HepG2 (cell line): ENCODE measurements around the gene TSKU. TPM values are rescaled to one million over a fixed set of nuclear protein-coding genes. Genes with fewer than 3 reads are reported as not detected.

ENCODE experiments used
- ATAC-seq: fragments of 200-7000 bp; cut with Tn5 transposase; 3 replicates; pipeline ENCODE4 v1.9.1; 2020; ENCODE audit warnings: mild to moderate bottlenecking, moderate library complexity
- BruUV-seq: library from RNA; stranded (reverse); fragments of 400-500 nt; replicated peaks from 2 replicates; lab custom pipeline; 2021; lab: Mats Ljungman, UMichigan
- CTCF ChIA-PET: fragments of 300-600 bp; formaldehyde crosslinking; extraction: SDS; loops from one replicate; lab custom pipeline; 2021; ENCODE audit warnings: low total read pairs, inconsistent platforms, low intra/inter-chr PET ratio; lab: Yijun Ruan, JAX
- POLR2A ChIA-PET: fragments of 350-600 bp; sonication (Branson Sonifier 250); formaldehyde crosslinking; loops from one replicate; lab custom pipeline; 2020; ENCODE audit warnings: antibody characterized with exemption, inconsistent platforms; lab: Yijun Ruan, JAX
- DNase-seq: peaks from one replicate; pipeline ENCODE4 v3.0.0-alpha.2; 2015; ENCODE audit warnings: low spot score
- FAIRE-seq: peaks from 3 replicates; lab custom pipeline; 2011; peaks lifted over from hg19 to GRCh38; lab: Jason Lieb, UNC
- H2AFZ ChIP-seq: one replicate; pipeline ENCODE4 v1.6.1; 2011; ENCODE audit warnings: low read length, inconsistent platforms
- H3K27ac ChIP-seq: fragments of 300-600 bp; 3 replicates; pipeline ENCODE4 v1.8.0; 2011; ENCODE audit warnings: mixed run types, mild to moderate bottlenecking, mixed read lengths, low read length, inconsistent platforms; ENCODE audit not compliant: insufficient read depth; ENCODE audit errors: extremely low read length
- H3K27me3 ChIP-seq, 2 experiments: fragments of 200-600 bp in 1 of 2; 2 replicates in 1 of 2; 3 replicates in 1 of 2; pipeline versions ENCODE4 v1.6.0 to v1.8.0; 2011; ENCODE audit warnings: low read length in 2 of 2, mild to moderate bottlenecking in 2 of 2, moderate library complexity in 2 of 2, inconsistent platforms in 1 of 2; ENCODE audit not compliant: insufficient read depth in 2 of 2, control insufficient read depth in 1 of 2
- H3K36me3 ChIP-seq, 2 experiments: fragments of 200-600 bp in 1 of 2; replicated peaks in 1 of 2; 2 replicates in 1 of 2; 3 replicates in 1 of 2; pipeline versions ENCODE4 v1.5.1 to v1.8.0; 2011; ENCODE audit warnings: low read length in 2 of 2, inconsistent platforms in 1 of 2; ENCODE audit not compliant: insufficient read depth in 2 of 2, control insufficient read depth in 1 of 2
- H3K4me1 ChIP-seq: 2 replicates; pipeline ENCODE4 v1.5.1; 2012; ENCODE audit warnings: low read length, inconsistent platforms; ENCODE audit not compliant: insufficient read depth
- H3K4me2 ChIP-seq: 2 replicates; pipeline ENCODE4 v1.6.0; 2011; ENCODE audit warnings: low read depth, low read length, inconsistent platforms
- H3K4me3 ChIP-seq, 3 experiments: fragments of 200-600 bp in 1 of 3; sonication (generic), shearing (Covaris generic) in 1 of 3; replicated peaks in 1 of 3; 2 replicates each; pipeline ENCODE4 v1.5.1; 2011 to 2016; ENCODE audit warnings: low read length in 3 of 3, inconsistent platforms in 2 of 3, low read depth in 2 of 3, mild to moderate bottlenecking in 2 of 3, control low read depth in 1 of 3, mixed read lengths in 1 of 3; ENCODE audit not compliant: insufficient read depth in 1 of 3
- H3K79me2 ChIP-seq: one replicate; pipeline ENCODE4 v1.6.1; 2011; ENCODE audit warnings: low read length, inconsistent platforms; ENCODE audit not compliant: insufficient read depth
- H3K9ac ChIP-seq: 2 replicates; pipeline ENCODE4 v1.6.0; 2011; ENCODE audit warnings: mild to moderate bottlenecking, low read depth, low read length, inconsistent platforms; ENCODE audit not compliant: insufficient read depth
- H3K9me3 ChIP-seq: 2 replicates; pipeline ENCODE4 v1.5.1; 2012; ENCODE audit warnings: mild to moderate bottlenecking, low read length
- H4K20me1 ChIP-seq: 2 replicates; pipeline ENCODE4 v1.6.0; 2011; ENCODE audit warnings: inconsistent platforms, mild to moderate bottlenecking, low read length, moderate library complexity; ENCODE audit not compliant: insufficient read depth
- BHLHE40 ChIP-seq: IDR thresholded peaks from 2 replicates; pipeline ENCODE4 v1.6.1; 2011; ENCODE audit warnings: low read length, improper control_type of control experiment
- POLR2AphosphoS5 ChIP-seq: IDR thresholded peaks from 2 replicates; pipeline ENCODE4 v1.6.1; 2012; ENCODE audit warnings: low read depth, low read length
- RBM22 ChIP-seq: fragments of 200-400 bp; formaldehyde crosslinking; optimal IDR thresholded peaks from 2 replicates; pipeline ENCODE3; 2017; ENCODE audit warnings: mild to moderate bottlenecking, low read length, moderate library complexity
- SNAI1 ChIP-seq: sonication (generic); formaldehyde crosslinking; IDR thresholded peaks from 2 replicates; pipeline ENCODE4 v1.5.0; 2020; ENCODE audit warnings: mild to moderate bottlenecking, missing genetic modification reagents, borderline replicate concordance
- SYNCRIP ChIP-seq: fragments of 200-400 bp; formaldehyde crosslinking; IDR thresholded peaks from 2 replicates; pipeline ENCODE4 v1.6.1; 2018; ENCODE audit warnings: mild to moderate bottlenecking, low read depth, low read length; ENCODE audit not compliant: insufficient read depth
- ZNF350 ChIP-seq: sonication (generic); formaldehyde crosslinking; IDR thresholded peaks from 2 replicates; pipeline ENCODE4 v1.4.0; 2020; ENCODE audit warnings: mild to moderate bottlenecking, low read depth, missing genetic modification reagents, borderline replicate concordance
- ZNF557 ChIP-seq: sonication (generic); formaldehyde crosslinking; IDR thresholded peaks from 2 replicates; pipeline ENCODE4 v1.4.0; 2020; ENCODE audit warnings: missing genetic modification reagents
- WGBS: methylation state at CpG from one replicate; pipeline ENCODE4 v1.1.6; 2017; ENCODE audit warnings: low lambda C conversion rate; 5-methylcytosine and 5-hydroxymethylcytosine counted together
- in situ Hi-C: cut with HindIII; loops from 2 replicates; pipeline ENCODE4 v1.10.0; 2017; ENCODE audit warnings: low pct_unique_long_range_greater_than_20kb; ENCODE audit not compliant: extremely low pct_ligation_motif_present
- intact Hi-C: fragments of 100-400 bp; cut with micrococcal nuclease; formaldehyde crosslinking; loops from one replicate; pipeline ENCODE4 v1.10.0; 2022; ENCODE audit not compliant: unreplicated experiment
- polyA plus RNA-seq, 8 experiments: library from polyadenylated mRNA; depleted of rRNA in 3 of 8; stranded (reverse) in 7 of 8; unstranded in 1 of 8; fragments of >200 nt; fragmentation: Illumina TruSeq in 4 of 8; extraction: Trizol in 4 of 8; gene quantifications; 2 replicates each; pipeline versions ENCODE4 v1.2.1 to v1.2.3, GENCODE V29; 2011 to 2016; ENCODE audit warnings: low read depth in 4 of 8, missing spikeins in 1 of 8, mixed read lengths in 1 of 8; ENCODE audit not compliant: insufficient read depth in 1 of 8
- total RNA-seq, 5 experiments: library from RNA; depleted of rRNA; stranded (reverse); fragments of >200 nt; fragmentation: Illumina TruSeq; extraction: Trizol; gene quantifications; 2 replicates each; pipeline ENCODE4 v1.2.3, GENCODE V29; 2016; ENCODE audit warnings: low read depth in 1 of 5

The TSKU gene
- total and polyA plus RNA-seq, 2 of the 13 experiments (the other 11 are each of a cell fraction or from before 2014, with no cell fraction given): 20.3 to 21.4 TPM

- Histone ChIP-seq H4K20me1 (peaks cover 17% of the 10 kb centered on the region; the same call in 1 of the 2 replicates), H3K9me3 (no peaks in the 10 kb centered on the region), H3K36me3 (peaks cover 0 to 27% of the 10 kb centered on the region in 2 experiments; a peak in 3 of 5 replicates), H2AFZ (no peak overlapping the region), H3K4me1 (peaks cover 70% of the 10 kb centered on the region), H3K4me3 (no peak overlapping the region), H3K79me2 (peaks cover 24% of the 10 kb centered on the region), H3K4me2 (no peak overlapping the region), H3K27ac (no peak overlapping the region), H3K9ac (no peak overlapping the region), H3K27me3 (no peaks in the 10 kb centered on the region; a peak in 1 of 5 replicates)
- 97% methylated on average over 4 of the region's 5 CpGs for WGBS
- intact Hi-C loops (loop anchor here (2.0 kb wide), 1 partner anchor 13 kb away; no protein-coding TSS in a partner anchor), in situ Hi-C loops (loop anchor here (10.0 kb wide), 1 partner anchor 53 kb away; no protein-coding TSS in a partner anchor)
- BruUV-seq: no TSS peak
- FAIRE-seq (no peak), DNase-seq (no peak), ATAC-seq (no peak)
- TF ChIP-seq ZNF557 (CRISPR knock-in tag) (no peak), SNAI1 (CRISPR knock-in tag) (no peak), RBM22 (peak; percentile 31)
- CTCF ChIA-PET: interaction anchor here (2.1 kb wide), 1 partner anchor 65 kb away, joined by 26 read pairs; no protein-coding TSS in a partner anchor
- POLR2A ChIA-PET: interaction anchor here (0.9 to 2.0 kb wide), 3 partner anchors 28 to 64 kb away, joined by 3 to 5 read pairs (median 5); no protein-coding TSS in a partner anchor
These were observed 15.0 kb downstream of the TSKU start for GRCh38 chr11:76798202-76798581.

- POLR2A ChIA-PET: interaction anchor here (0.6 to 2.0 kb wide), 4 partner anchors 17 to 65 kb away, joined by 3 to 5 read pairs (median 4); no protein-coding TSS in a partner anchor
- H3K9ac ChIP-seq: no peak overlapping the region
- H3K79me2 ChIP-seq: peaks cover 19% of the 10 kb centered on the region
- H3K27me3 ChIP-seq: no peaks in the 10 kb centered on the region; a peak in 1 of 5 replicates
- 0 out of 2 replicates have a peak, but pooled peaks have one; percentile 17 for TF ChIP-seq POLR2AphosphoS5
- TF ChIP-seq SYNCRIP: no peak
- TF ChIP-seq ZNF350 (CRISPR knock-in tag): peak; percentile 10; the same call in 1 of the 2 replicates
- no peak for TF ChIP-seq BHLHE40
- peaks cover 17% of the 10 kb centered on the region; the same call in 1 of the 2 replicates for H4K20me1 ChIP-seq
- H3K9me3 ChIP-seq: no peaks in the 10 kb centered on the region
- FAIRE-seq (no peak), DNase-seq (no peak), ATAC-seq (peak; percentile 2)
- H3K27ac ChIP-seq: no peak overlapping the region
- WGBS: 87% methylated on average over 9 of the region's 9 CpGs
- no TSS peak for BruUV-seq
- CTCF ChIA-PET: interaction anchor here (1.1 to 2.1 kb wide), 2 partner anchors 40 to 65 kb away, joined by 4 to 26 read pairs; no protein-coding TSS in a partner anchor
- no peak overlapping the region for H2AFZ ChIP-seq
- peaks cover 69% of the 10 kb centered on the region for H3K4me1 ChIP-seq
- no peak overlapping the region for H3K4me3 ChIP-seq
- peaks cover 0 to 27% of the 10 kb centered on the region in 2 experiments; a peak in 3 of 5 replicates for H3K36me3 ChIP-seq
- in situ Hi-C loops: loop anchor here (10.0 kb wide), 1 partner anchor 54 kb away; no protein-coding TSS in a partner anchor
- intact Hi-C loops: loop anchor here (1.0 to 2.0 kb wide), 2 partner anchors 14 to 64 kb away; no protein-coding TSS in a partner anchor
- peak overlapping the region; percentile 50; the same call in 1 of the 2 replicates for H3K4me2 ChIP-seq
These were observed 15.5 kb downstream of the TSKU start for GRCh38 chr11:76798671-76799065.
